Osteoblast (primary cell): ENCODE data around the gene ZKSCAN3. TPM values are rescaled to one million over a fixed set of nuclear protein-coding genes. Genes with fewer than 3 reads are reported as not detected.

ENCODE experiments used
- DNase-seq: peaks from one replicate; pipeline ENCODE4 v3.0.0; 2011; ENCODE audit warnings: low spot score, mixed read lengths; ENCODE audit not compliant: insufficient read length; ENCODE audit errors: missing footprints
- H2AFZ ChIP-seq: 2 replicates; pipeline ENCODE4 v1.6.0; 2011; ENCODE audit warnings: mild to moderate bottlenecking, low read length
- H3K27ac ChIP-seq: 2 replicates; pipeline ENCODE4 v1.5.1; 2011; ENCODE audit warnings: mild to moderate bottlenecking, low read depth, low read length, moderate library complexity
- H3K27me3 ChIP-seq: 2 replicates; pipeline ENCODE4 v1.6.0; 2012; ENCODE audit warnings: mild to moderate bottlenecking, control low read depth, inconsistent platforms, low read length, moderate library complexity; ENCODE audit not compliant: insufficient read depth
- H3K36me3 ChIP-seq: 2 replicates; pipeline ENCODE4 v1.5.1; 2011; ENCODE audit warnings: mild to moderate bottlenecking, low read length, control low read depth, moderate library complexity; ENCODE audit not compliant: insufficient read depth
- H3K4me1 ChIP-seq: 2 replicates; pipeline ENCODE4 v1.5.1; 2011; ENCODE audit warnings: mild to moderate bottlenecking, low read length, control low read depth, moderate library complexity; ENCODE audit not compliant: insufficient read depth
- H3K4me2 ChIP-seq: 2 replicates; pipeline ENCODE4 v1.6.0; 2011; ENCODE audit warnings: mild to moderate bottlenecking, low read length; ENCODE audit not compliant: insufficient read depth
- H3K4me3 ChIP-seq: fragments of 200-600 bp; sonication (generic); 3 replicates; pipeline ENCODE4 v1.5.1; 2012; ENCODE audit warnings: mild to moderate bottlenecking, low read length, inconsistent platforms; ENCODE audit not compliant: insufficient read depth
- H3K79me2 ChIP-seq: 2 replicates; pipeline ENCODE4 v1.6.0; 2012; ENCODE audit warnings: mild to moderate bottlenecking, low read length, control low read depth, inconsistent platforms; ENCODE audit not compliant: insufficient read depth
- H3K9me3 ChIP-seq: 2 replicates; pipeline ENCODE4 v1.5.1; 2011; ENCODE audit warnings: low read depth, low read length, control low read depth
- H4K20me1 ChIP-seq: 2 replicates; pipeline ENCODE4 v1.6.0; 2012; ENCODE audit warnings: mild to moderate bottlenecking, low read length, control low read depth; ENCODE audit not compliant: insufficient read depth
- total RNA-seq: library from RNA; depleted of rRNA; stranded (reverse); fragments of >200 nt; gene quantifications from 2 replicates; pipeline ENCODE4 v1.2.3, GENCODE V29; 2012
- TF ChIP-seq, protein P1 (sequence below): IDR thresholded peaks from 2 replicates; pipeline ENCODE4 v1.5.1; 2011; ENCODE audit warnings: mild to moderate bottlenecking, low read depth, low read length, moderate library complexity; ENCODE audit errors: extremely low read depth

Gene ZKSCAN3
- total RNA-seq, 1 donor, result 2.9 TPM

DNA sequence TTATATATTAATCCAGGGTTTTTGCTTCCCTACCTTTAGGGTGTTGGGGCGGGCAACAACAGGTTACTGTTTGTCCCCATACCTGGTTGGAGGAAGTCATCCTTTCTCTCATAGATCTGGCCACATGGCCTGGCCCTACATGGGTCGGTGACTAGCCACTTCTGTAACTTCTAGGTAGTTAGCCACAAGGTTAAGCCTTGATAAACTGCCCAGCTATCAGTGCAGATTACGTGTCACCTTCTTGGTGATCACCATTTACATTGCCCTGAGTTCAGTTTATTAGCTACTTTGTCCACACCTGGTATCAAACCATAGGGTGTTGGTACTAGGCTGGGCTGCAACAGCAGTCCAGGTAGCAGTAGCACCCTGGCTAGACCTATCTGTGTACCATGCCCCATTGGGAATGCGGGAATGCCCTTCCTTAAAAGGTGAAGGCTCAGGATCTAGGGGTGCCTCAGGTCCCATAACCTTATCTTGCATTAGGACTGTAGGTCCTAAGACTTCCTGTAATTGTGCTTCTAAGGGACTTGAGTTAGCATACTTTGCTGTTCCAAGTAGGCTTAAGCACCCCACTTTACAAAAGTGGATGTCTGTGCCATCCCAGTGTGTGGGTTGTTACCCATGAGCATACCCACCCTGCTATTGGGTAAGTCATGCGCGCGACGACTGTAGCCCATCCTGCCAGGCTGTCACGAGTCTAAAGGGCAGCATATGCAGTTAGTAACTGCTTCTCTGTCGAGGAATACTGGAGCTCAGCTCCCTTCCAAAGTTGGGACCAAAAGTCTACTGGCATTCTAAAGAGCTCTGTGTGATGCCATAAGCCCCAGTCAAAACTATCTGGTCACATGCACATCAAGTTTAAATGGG lies 5.2 kb downstream of the ZKSCAN3 start:
- TF ChIP-seq, protein P1, sequence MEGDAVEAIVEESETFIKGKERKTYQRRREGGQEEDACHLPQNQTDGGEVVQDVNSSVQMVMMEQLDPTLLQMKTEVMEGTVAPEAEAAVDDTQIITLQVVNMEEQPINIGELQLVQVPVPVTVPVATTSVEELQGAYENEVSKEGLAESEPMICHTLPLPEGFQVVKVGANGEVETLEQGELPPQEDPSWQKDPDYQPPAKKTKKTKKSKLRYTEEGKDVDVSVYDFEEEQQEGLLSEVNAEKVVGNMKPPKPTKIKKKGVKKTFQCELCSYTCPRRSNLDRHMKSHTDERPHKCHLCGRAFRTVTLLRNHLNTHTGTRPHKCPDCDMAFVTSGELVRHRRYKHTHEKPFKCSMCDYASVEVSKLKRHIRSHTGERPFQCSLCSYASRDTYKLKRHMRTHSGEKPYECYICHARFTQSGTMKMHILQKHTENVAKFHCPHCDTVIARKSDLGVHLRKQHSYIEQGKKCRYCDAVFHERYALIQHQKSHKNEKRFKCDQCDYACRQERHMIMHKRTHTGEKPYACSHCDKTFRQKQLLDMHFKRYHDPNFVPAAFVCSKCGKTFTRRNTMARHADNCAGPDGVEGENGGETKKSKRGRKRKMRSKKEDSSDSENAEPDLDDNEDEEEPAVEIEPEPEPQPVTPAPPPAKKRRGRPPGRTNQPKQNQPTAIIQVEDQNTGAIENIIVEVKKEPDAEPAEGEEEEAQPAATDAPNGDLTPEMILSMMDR, result no peak
- Histone ChIP-seq H3K4me3 (peak overlapping the region; percentile 83), H3K4me2 (peak overlapping the region; percentile 96), H3K36me3 (no peaks in the 10 kb centered on the region), H3K4me1 (peaks cover 30% of the 10 kb centered on the region), H2AFZ (peak overlapping the region; percentile 94), H4K20me1 (peaks cover 4% of the 10 kb centered on the region), H3K27me3 (no peaks in the 10 kb centered on the region), H3K9me3 (no peaks in the 10 kb centered on the region), H3K27ac (peak overlapping the region; percentile 80), H3K79me2 (peaks cover 54% of the 10 kb centered on the region)
- DNase-seq, result no peak

DNA sequence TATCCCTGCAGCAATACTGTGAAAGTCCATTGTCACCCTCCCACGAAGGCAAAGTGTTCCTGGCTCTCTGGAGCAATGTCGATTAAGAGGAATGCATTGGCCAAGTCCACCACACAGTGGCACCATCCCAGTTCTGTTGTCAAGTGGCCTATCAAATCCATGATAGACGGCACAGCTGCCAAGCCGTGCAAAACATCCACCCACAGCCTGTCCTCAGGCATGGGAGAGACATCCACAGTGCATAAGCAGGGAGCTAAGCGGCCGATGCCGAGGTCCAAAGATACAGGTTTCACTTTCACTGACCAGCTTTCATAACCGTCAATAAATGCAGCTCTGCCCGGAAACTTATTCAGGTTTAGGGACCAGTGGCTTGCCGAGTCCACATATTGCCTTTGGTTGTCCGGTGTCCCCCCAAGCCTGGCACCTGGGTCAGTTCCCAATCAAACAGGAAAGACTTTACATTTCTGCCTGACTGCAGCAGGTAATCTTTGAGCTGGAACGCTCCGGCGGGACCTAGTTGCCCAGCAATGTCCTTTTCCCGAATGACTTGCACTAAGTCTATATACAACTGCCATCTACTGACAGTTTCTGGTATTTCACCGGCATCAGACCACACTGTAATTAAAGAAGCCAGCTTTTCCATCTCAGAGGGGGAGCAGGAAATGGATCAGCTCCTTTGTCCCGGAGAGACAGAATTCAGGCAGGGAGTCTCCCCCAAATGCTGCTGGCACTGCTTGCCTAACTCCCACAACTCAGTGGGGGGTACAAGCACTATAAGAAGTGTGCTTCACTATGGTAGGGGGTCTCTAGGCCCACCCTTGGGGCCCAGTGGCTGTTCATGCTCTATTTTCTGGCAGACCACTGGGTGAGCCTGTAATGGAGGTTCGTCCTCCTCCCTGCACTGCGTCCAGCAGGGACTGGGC lies 6.3 kb downstream of the ZKSCAN3 start:
- TF ChIP-seq, protein P1, result peak; percentile 75
- Histone ChIP-seq H3K4me1 (peaks cover 21% of the 10 kb centered on the region), H2AFZ (peak overlapping the region; percentile 94)

DNA sequence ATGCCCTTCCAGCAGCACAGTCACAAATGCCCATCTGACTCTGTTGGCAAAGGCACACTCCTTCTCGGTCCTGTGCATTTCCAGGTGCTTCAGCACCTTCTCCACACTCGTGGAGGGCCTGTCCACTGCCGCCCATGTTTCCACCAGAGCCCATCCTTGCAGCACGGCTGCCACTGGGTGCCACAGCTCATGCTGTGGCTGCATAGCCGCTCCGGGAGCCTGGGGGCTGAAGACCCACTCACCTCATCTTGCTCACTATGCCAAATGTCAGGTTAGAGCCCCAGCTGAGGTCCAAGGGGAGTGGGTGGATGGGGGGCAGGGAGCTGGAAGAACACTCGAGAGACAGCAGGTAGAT lies 6.9 kb downstream of the ZKSCAN3 start:
- Histone ChIP-seq H3K9me3 (no peaks in the 10 kb centered on the region), H3K27me3 (no peaks in the 10 kb centered on the region), H3K79me2 (peaks cover 37% of the 10 kb centered on the region), H3K36me3 (peaks cover 3% of the 10 kb centered on the region), H3K4me3 (no peak overlapping the region), H3K27ac (peak overlapping the region; percentile 80), H3K4me2 (peak overlapping the region; percentile 96), H3K4me1 (peaks cover 18% of the 10 kb centered on the region), H4K20me1 (peaks cover 4% of the 10 kb centered on the region), H2AFZ (peak overlapping the region; percentile 94)
- TF ChIP-seq, protein P1, result no peak
- DNase-seq, result no peak

More for the DNA sequence above, 6.3 kb downstream of the ZKSCAN3 start:
- H3K4me3 ChIP-seq, result peak overlapping the region; percentile 83
- H3K36me3 ChIP-seq, result peaks cover 2% of the 10 kb centered on the region
- peak overlapping the region; percentile 96 for H3K4me2 ChIP-seq
- H4K20me1 ChIP-seq, result peaks cover 4% of the 10 kb centered on the region
- peak; percentile 93 for DNase-seq
- peak overlapping the region; percentile 80 for H3K27ac ChIP-seq
- H3K9me3 ChIP-seq, result no peaks in the 10 kb centered on the region
- no peaks in the 10 kb centered on the region for H3K27me3 ChIP-seq
- H3K79me2 ChIP-seq, result peaks cover 44% of the 10 kb centered on the region
